WTC11 (cell line): ENCODE measurements around the gene VAMP2. TPM values are rescaled to one million over a fixed set of nuclear protein-coding genes. Genes with fewer than 3 reads are reported as not detected.

Experiments
- ATAC-seq: fragments of 200-7000 bp; cut with Tn5 transposase; 2 replicates; pipeline ENCODE4 v1.10.0; 2021; ENCODE audit warnings: mild to moderate bottlenecking, moderate library complexity
- CTCF ChIA-PET: fragments of 300-600 bp; sonication (Branson Sonifier 250); formaldehyde crosslinking; loops from one replicate; lab custom pipeline; 2021; ENCODE audit warnings: antibody characterized with exemption; lab: Charles Lee
- POLR2A ChIA-PET: fragments of 350-600 bp; sonication (Branson Sonifier 250); formaldehyde crosslinking; loops from one replicate; lab custom pipeline; 2021; ENCODE audit warnings: antibody characterized with exemption; lab: Charles Lee
- DNase-seq: peaks from one replicate; pipeline ENCODE4 v3.0.0; 2021; ENCODE audit warnings: low spot score
- H3K27ac Mint-ChIP-seq: 2 replicates; pipeline ENCODE4 v1.8.0; 2021; ENCODE audit warnings: mixed read lengths
- H3K27me3 Mint-ChIP-seq: 2 replicates; pipeline ENCODE4 v1.8.0; 2021; ENCODE audit warnings: low read depth, mild to moderate bottlenecking, moderate library complexity, mixed read lengths
- H3K36me3 Mint-ChIP-seq: 2 replicates; pipeline ENCODE4 v1.8.0; 2021; ENCODE audit warnings: mixed read lengths
- H3K4me1 Mint-ChIP-seq: 2 replicates; pipeline ENCODE4 v1.8.0; 2022; ENCODE audit warnings: mixed read lengths
- H3K4me3 Mint-ChIP-seq: 2 replicates; pipeline ENCODE4 v1.8.0; 2021; ENCODE audit warnings: mild to moderate bottlenecking, moderate library complexity, mixed read lengths
- H3K9me3 Mint-ChIP-seq: 2 replicates; pipeline ENCODE4 v1.8.0; 2021; ENCODE audit warnings: mixed read lengths
- ESRRA ChIP-seq: sonication (generic); formaldehyde crosslinking; IDR thresholded peaks from 2 replicates; pipeline ENCODE4 v1.8.1; 2022; ENCODE audit warnings: mild to moderate bottlenecking, missing genetic modification reagents, borderline replicate concordance
- FOXK1 ChIP-seq: sonication (generic); formaldehyde crosslinking; IDR thresholded peaks from 2 replicates; pipeline ENCODE4 v1.8.0; 2022; ENCODE audit warnings: mild to moderate bottlenecking, moderate library complexity, missing genetic modification reagents
- GRHL2 ChIP-seq: fragments of 250-450 bp; sonication (Bioruptor Pico); IDR thresholded peaks from 2 replicates; pipeline ENCODE4 v1.8.0; 2022; ENCODE audit warnings: mild to moderate bottlenecking, moderate library complexity; ENCODE audit not compliant: insufficient replicate concordance, severe bottlenecking
- HMGXB4 ChIP-seq: sonication (generic); formaldehyde crosslinking; IDR thresholded peaks from 2 replicates; pipeline ENCODE4 v1.8.1; 2023; ENCODE audit warnings: mild to moderate bottlenecking, moderate library complexity, missing genetic modification reagents
- JAZF1 ChIP-seq: fragments of 250-450 bp; sonication (Bioruptor Pico); IDR thresholded peaks from 2 replicates; pipeline ENCODE4 v1.9.0; 2021; ENCODE audit warnings: moderate library complexity, mild to moderate bottlenecking, inconsistent platforms
- MXD4 ChIP-seq: fragments of 250-450 bp; sonication (Bioruptor Pico); IDR thresholded peaks from 2 replicates; pipeline ENCODE4 v1.8.0; 2021; ENCODE audit warnings: mild to moderate bottlenecking, moderate library complexity, borderline replicate concordance
- NR1H2 ChIP-seq: sonication (generic); formaldehyde crosslinking; IDR thresholded peaks from 2 replicates; pipeline ENCODE4 v1.9.0; 2021; ENCODE audit warnings: mild to moderate bottlenecking, moderate library complexity, missing genetic modification reagents
- PRDM15 ChIP-seq: sonication (generic); formaldehyde crosslinking; IDR thresholded peaks from 2 replicates; pipeline ENCODE4 v1.8.0; 2022; ENCODE audit warnings: missing genetic modification reagents
- SMAD3 ChIP-seq: sonication (generic); formaldehyde crosslinking; IDR thresholded peaks from 2 replicates; pipeline ENCODE4 v1.8.0; 2022; ENCODE audit warnings: missing genetic modification reagents, mild to moderate bottlenecking, borderline replicate concordance
- TEAD4 ChIP-seq: sonication (generic); formaldehyde crosslinking; IDR thresholded peaks from 2 replicates; pipeline ENCODE4 v1.8.0; 2022; ENCODE audit warnings: mild to moderate bottlenecking, missing genetic modification reagents
- ZNF138 ChIP-seq: sonication (generic); formaldehyde crosslinking; conservative IDR thresholded peaks from 2 replicates; pipeline ENCODE4 v1.8.1; 2022; ENCODE audit warnings: mild to moderate bottlenecking, moderate library complexity, missing genetic modification reagents
- ZNF263 ChIP-seq: sonication (generic); formaldehyde crosslinking; IDR thresholded peaks from 2 replicates; pipeline ENCODE4 v1.8.1; 2022; ENCODE audit warnings: low read depth, mild to moderate bottlenecking, moderate library complexity, missing genetic modification reagents
- ZNF416 ChIP-seq: fragments of 250-450 bp; sonication (Bioruptor Pico); IDR thresholded peaks from 2 replicates; pipeline ENCODE4 v1.9.0; 2021; ENCODE audit warnings: mild to moderate bottlenecking, inconsistent platforms
- total RNA-seq: library from RNA; stranded (reverse); gene quantifications from 3 replicates; pipeline ENCODE4 v1.2.3, GENCODE V29; 2021
- TF ChIP-seq, protein P1 (sequence below): sonication (generic); formaldehyde crosslinking; IDR thresholded peaks from 2 replicates; pipeline ENCODE4 v1.8.0; 2022; ENCODE audit warnings: mild to moderate bottlenecking, missing genetic modification reagents
- TF ChIP-seq, protein P2 (sequence below): fragments of 250-450 bp; sonication (Bioruptor Pico); IDR thresholded peaks from 2 replicates; pipeline ENCODE4 v1.9.0; 2021; ENCODE audit warnings: moderate library complexity, mild to moderate bottlenecking, inconsistent platforms, borderline replicate concordance

The VAMP2 gene
- total RNA-seq, 1 experiment from 2014 or later: 27.4 TPM

GRCh38 chr17:8210761-8211458, 48.2 kb upstream of the VAMP2 start:
- ChIA-PET CTCF (interaction anchor here (0.6 to 2.2 kb wide), 12 partner anchors 10 to 358 kb away, joined by 3 to 10 read pairs (median 5); partner anchors contain the start of gene ALOXE3), POLR2A (interaction anchor here (0.6 to 3.2 kb wide), 18 partner anchors 8 to 502 kb away, joined by 3 to 43 read pairs (median 4); partner anchors contain the start of genes BORCS6, CTC1 and SLC25A35)
- ATAC-seq: peak; percentile 4
- TF ChIP-seq ZNF263 (CRISPR knock-in tag): no peak
- no peak for TF ChIP-seq SMAD3 (CRISPR knock-in tag)
- TF ChIP-seq NR1H2 (CRISPR knock-in tag): no peak
- TF ChIP-seq HMGXB4: no peak
- no peak for TF ChIP-seq MXD4 (CRISPR knock-in tag)
- no peak for TF ChIP-seq FOXK1 (CRISPR knock-in tag)
- TF ChIP-seq ZNF138: no peak
- no peak for TF ChIP-seq TEAD4 (CRISPR knock-in tag)
- no peak for TF ChIP-seq PRDM15 (CRISPR knock-in tag)
- TF ChIP-seq, protein P1, sequence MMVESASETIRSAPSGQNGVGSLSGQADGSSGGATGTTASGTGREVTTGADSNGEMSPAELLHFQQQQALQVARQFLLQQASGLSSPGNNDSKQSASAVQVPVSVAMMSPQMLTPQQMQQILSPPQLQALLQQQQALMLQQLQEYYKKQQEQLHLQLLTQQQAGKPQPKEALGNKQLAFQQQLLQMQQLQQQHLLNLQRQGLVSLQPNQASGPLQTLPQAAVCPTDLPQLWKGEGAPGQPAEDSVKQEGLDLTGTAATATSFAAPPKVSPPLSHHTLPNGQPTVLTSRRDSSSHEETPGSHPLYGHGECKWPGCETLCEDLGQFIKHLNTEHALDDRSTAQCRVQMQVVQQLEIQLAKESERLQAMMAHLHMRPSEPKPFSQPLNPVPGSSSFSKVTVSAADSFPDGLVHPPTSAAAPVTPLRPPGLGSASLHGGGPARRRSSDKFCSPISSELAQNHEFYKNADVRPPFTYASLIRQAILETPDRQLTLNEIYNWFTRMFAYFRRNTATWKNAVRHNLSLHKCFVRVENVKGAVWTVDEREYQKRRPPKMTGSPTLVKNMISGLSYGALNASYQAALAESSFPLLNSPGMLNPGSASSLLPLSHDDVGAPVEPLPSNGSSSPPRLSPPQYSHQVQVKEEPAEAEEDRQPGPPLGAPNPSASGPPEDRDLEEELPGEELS (CRISPR knock-in tag): no peak
- TF ChIP-seq ESRRA (CRISPR knock-in tag): no peak
- no peak for TF ChIP-seq GRHL2 (CRISPR knock-in tag)
- no peak for TF ChIP-seq ZNF416 (CRISPR knock-in tag)
- TF ChIP-seq, protein P2, sequence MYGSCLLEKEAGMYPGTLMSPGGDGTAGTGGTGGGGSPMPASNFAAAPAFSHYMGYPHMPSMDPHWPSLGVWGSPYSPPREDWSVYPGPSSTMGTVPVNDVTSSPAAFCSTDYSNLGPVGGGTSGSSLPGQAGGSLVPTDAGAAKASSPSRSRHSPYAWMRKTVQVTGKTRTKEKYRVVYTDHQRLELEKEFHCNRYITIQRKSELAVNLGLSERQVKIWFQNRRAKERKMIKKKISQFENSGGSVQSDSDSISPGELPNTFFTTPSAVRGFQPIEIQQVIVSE: no peak
- no peak for TF ChIP-seq JAZF1 (CRISPR knock-in tag)
- peaks cover 16% of the 10 kb centered on the region for H3K4me1 Mint-ChIP-seq
- H3K36me3 Mint-ChIP-seq: peaks cover 20% of the 10 kb centered on the region
- H3K27ac Mint-ChIP-seq: peak overlapping the region; percentile 96
- no peak for DNase-seq
- H3K4me3 Mint-ChIP-seq: peak overlapping the region; percentile 89
- no peaks in the 10 kb centered on the region for H3K9me3 Mint-ChIP-seq
- H3K27me3 Mint-ChIP-seq: no peaks in the 10 kb centered on the region
